Measurements from ENCODE around the gene GPR87. TPM values are rescaled to one million over a fixed set of nuclear protein-coding genes. Genes with fewer than 3 reads are reported as not detected.

Gene GPR87
- total and polyA plus RNA-seq, 9 of the 15 experiments (the other 6 are each of a cell fraction or from before 2014, with no cell fraction given): not detected

DNA sequence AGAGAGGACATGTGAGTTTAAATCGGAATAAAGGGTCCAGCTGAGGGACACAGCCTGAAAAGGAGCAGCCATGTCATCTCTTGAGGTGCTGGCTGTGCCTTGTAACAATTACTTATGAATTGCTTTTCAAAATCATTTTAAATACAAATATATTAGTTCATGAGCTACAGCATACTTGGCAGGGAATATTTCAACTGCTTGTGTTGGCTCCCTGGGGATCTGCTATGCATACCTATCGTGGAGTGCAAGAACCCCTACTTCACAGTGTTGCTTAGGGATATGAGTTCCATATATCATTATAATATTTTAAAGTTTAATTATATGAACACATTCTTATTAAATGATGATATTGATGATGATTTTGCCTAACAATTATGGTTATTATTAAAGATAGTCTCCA, 19.2 kb downstream of the GPR87 start:
- BruUV-seq (replicated peaks): no TSS peak
- ATAC-seq (no peak), DNase-seq (ENCODE audit: extremely low read depth in 1 of 4, low spot score in 3 of 4) (no peak), FAIRE-seq (no peak)
- Histone ChIP-seq H3K27me3 (ENCODE audit: control insufficient read depth in 2 of 2, insufficient read depth in 2 of 2, low read length in 2 of 2) (peaks cover 18 to 19% of the 10 kb centered on the region in 2 experiments; a peak in 4 of 5 replicates), H3K9me3 (replicated peaks; ENCODE audit: control insufficient read depth, insufficient read depth, low read depth, low read length) (no peaks in the 10 kb centered on the region), H3K36me3 (ENCODE audit: control insufficient read depth, insufficient read depth, low read length) (no peaks in the 10 kb centered on the region), H3K27ac (ENCODE audit: extremely low read depth, low read depth, low read length) (no peak overlapping the region), H2AFZ (ENCODE audit: low read depth, low read length) (no peak overlapping the region), H3K4me2 (ENCODE audit: insufficient read depth, low read length) (no peak overlapping the region), H3K4me3 (no peak overlapping the region), H3K9ac (ENCODE audit: insufficient read depth in 1 of 2, low read depth in 2 of 2, low read length in 2 of 2) (no peak overlapping the region), H3K9me1 (ENCODE audit: control insufficient read depth, insufficient read depth, low read length) (no peaks in the 10 kb centered on the region), H4K20me1 (replicated peaks; ENCODE audit: control insufficient read depth, insufficient read depth, low read length) (no peaks in the 10 kb centered on the region; the same call in 1 of the 2 replicates), H3K4me1 (replicated peaks in 1 of 2; ENCODE audit: control insufficient read depth in 2 of 2, insufficient read depth in 2 of 2, low read length in 2 of 2) (no peaks in the 10 kb centered on the region), H3K79me2 (ENCODE audit: control insufficient read depth, insufficient read depth, low read length) (no peaks in the 10 kb centered on the region)
- intact Hi-C loops (cut with micrococcal nuclease): no loop called here
- WGBS (ENCODE audit: insufficient coverage, low coverage, missing lambda C conversion rate): 0% methylated on average over 2 of the region's 2 CpGs
- CTCF ChIA-PET (ENCODE audit: low intra/inter-chr PET ratio): no interaction called here
- POLR2A ChIA-PET: no interaction called here
- in situ Hi-C loops (cut with MboI): no loop called here
- TF ChIP-seq, protein P1, sequence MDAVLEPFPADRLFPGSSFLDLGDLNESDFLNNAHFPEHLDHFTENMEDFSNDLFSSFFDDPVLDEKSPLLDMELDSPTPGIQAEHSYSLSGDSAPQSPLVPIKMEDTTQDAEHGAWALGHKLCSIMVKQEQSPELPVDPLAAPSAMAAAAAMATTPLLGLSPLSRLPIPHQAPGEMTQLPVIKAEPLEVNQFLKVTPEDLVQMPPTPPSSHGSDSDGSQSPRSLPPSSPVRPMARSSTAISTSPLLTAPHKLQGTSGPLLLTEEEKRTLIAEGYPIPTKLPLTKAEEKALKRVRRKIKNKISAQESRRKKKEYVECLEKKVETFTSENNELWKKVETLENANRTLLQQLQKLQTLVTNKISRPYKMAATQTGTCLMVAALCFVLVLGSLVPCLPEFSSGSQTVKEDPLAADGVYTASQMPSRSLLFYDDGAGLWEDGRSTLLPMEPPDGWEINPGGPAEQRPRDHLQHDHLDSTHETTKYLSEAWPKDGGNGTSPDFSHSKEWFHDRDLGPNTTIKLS (IDR thresholded peaks at IDR 0.05; ENCODE audit: borderline replicate concordance, low read depth): no peak
- TF ChIP-seq, protein P2, sequence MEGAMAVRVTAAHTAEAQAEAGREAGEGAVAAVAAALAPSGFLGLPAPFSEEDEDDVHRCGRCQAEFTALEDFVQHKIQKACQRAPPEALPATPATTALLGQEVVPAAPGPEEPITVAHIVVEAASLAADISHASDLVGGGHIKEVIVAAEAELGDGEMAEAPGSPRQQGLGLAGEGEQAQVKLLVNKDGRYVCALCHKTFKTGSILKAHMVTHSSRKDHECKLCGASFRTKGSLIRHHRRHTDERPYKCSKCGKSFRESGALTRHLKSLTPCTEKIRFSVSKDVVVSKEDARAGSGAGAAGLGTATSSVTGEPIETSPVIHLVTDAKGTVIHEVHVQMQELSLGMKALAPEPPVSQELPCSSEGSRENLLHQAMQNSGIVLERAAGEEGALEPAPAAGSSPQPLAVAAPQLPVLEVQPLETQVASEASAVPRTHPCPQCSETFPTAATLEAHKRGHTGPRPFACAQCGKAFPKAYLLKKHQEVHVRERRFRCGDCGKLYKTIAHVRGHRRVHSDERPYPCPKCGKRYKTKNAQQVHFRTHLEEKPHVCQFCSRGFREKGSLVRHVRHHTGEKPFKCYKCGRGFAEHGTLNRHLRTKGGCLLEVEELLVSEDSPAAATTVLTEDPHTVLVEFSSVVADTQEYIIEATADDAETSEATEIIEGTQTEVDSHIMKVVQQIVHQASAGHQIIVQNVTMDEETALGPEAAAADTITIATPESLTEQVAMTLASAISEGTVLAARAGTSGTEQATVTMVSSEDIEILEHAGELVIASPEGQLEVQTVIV (CRISPR knock-in tag; IDR thresholded peaks at IDR 0.05; ENCODE audit: borderline replicate concordance): no peak
- TF ChIP-seq ZNF239 (CRISPR knock-in tag; IDR thresholded peaks at IDR 0.05): no peak
- TF ChIP-seq ELF1 (tag; IDR thresholded peaks at IDR 0.05): no peak
- no peak for TF ChIP-seq NCOA4 (IDR thresholded peaks at IDR 0.05; ENCODE audit: partially characterized antibody)
- TF ChIP-seq ZZZ3 (IDR thresholded peaks at IDR 0.05): no peak
- no peak for TF ChIP-seq PHF20 (IDR thresholded peaks at IDR 0.05; ENCODE audit: partially characterized antibody)
- no peak for TF ChIP-seq STAG1 (CRISPR knock-in tag; IDR thresholded peaks at IDR 0.05; ENCODE audit: borderline replicate concordance)
- TF ChIP-seq, protein P3, sequence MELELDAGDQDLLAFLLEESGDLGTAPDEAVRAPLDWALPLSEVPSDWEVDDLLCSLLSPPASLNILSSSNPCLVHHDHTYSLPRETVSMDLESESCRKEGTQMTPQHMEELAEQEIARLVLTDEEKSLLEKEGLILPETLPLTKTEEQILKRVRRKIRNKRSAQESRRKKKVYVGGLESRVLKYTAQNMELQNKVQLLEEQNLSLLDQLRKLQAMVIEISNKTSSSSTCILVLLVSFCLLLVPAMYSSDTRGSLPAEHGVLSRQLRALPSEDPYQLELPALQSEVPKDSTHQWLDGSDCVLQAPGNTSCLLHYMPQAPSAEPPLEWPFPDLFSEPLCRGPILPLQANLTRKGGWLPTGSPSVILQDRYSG (tag; conservative IDR thresholded peaks at IDR 0.05; ENCODE audit: low read depth): no peak
- TF ChIP-seq, protein P4, sequence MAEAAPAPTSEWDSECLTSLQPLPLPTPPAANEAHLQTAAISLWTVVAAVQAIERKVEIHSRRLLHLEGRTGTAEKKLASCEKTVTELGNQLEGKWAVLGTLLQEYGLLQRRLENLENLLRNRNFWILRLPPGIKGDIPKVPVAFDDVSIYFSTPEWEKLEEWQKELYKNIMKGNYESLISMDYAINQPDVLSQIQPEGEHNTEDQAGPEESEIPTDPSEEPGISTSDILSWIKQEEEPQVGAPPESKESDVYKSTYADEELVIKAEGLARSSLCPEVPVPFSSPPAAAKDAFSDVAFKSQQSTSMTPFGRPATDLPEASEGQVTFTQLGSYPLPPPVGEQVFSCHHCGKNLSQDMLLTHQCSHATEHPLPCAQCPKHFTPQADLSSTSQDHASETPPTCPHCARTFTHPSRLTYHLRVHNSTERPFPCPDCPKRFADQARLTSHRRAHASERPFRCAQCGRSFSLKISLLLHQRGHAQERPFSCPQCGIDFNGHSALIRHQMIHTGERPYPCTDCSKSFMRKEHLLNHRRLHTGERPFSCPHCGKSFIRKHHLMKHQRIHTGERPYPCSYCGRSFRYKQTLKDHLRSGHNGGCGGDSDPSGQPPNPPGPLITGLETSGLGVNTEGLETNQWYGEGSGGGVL (CRISPR knock-in tag; IDR thresholded peaks at IDR 0.05): no peak
- TF ChIP-seq STAT5A (IDR thresholded peaks at IDR 0.05; ENCODE audit: borderline replicate concordance, low read length): no peak
- no peak for TF ChIP-seq NR4A1 (CRISPR knock-in tag; IDR thresholded peaks at IDR 0.05)
- no peak for TF ChIP-seq NR4A1 (tag; IDR thresholded peaks at IDR 0.05)
- no peak for TF ChIP-seq MED1 (CRISPR knock-in tag; IDR thresholded peaks at IDR 0.05; ENCODE audit: borderline replicate concordance)
- no peak for TF ChIP-seq MECOM (CRISPR knock-in tag; IDR thresholded peaks at IDR 0.05)
- no peak for TF ChIP-seq ZNF589 (CRISPR knock-in tag; IDR thresholded peaks at IDR 0.05; ENCODE audit: low read depth)
- TF ChIP-seq PTBP1 (IDR thresholded peaks at IDR 0.05; ENCODE audit: low read depth, low read length): no peak
- no peak for TF ChIP-seq CSDE1 (IDR thresholded peaks at IDR 0.05)

Measured in K562 (cell line).